OCI-LY3 (cell line): ENCODE data around the gene ZACN.

Experiments
- H2AFZ ChIP-seq: fragments of 200-600, 300-600 bp; shearing (Covaris generic); 2 replicates; pipeline ENCODE4 v1.6.0; 2014; ENCODE audit warnings: antibody characterized with exemption, low read depth, low read length
- H3K27ac ChIP-seq: fragments of 200-600, 300-600 bp; sonication (generic); 2 replicates; pipeline ENCODE4 v1.5.1; 2014; ENCODE audit warnings: mild to moderate bottlenecking, low read length, moderate library complexity, mixed read lengths
- H3K27me3 ChIP-seq: fragments of 200-600, 300-600 bp; sonication (generic); 2 replicates; pipeline ENCODE4 v1.6.1; 2014; ENCODE audit warnings: low read depth, low read length, mixed read lengths
- H3K36me3 ChIP-seq: fragments of 200-600, 300-600 bp; sonication (generic); replicated peaks from 2 replicates; pipeline ENCODE3; 2014; ENCODE audit warnings: low read depth, low read length, mixed read lengths
- H3K4me1 ChIP-seq: fragments of 300-600, 200-600 bp; sonication (generic); 2 replicates; pipeline ENCODE4 v1.6.1; 2014; ENCODE audit warnings: low read length, mixed read lengths
- H3K4me2 ChIP-seq: fragments of 200-600, 300-600 bp; sonication (generic); 2 replicates; pipeline ENCODE4 v1.6.1; 2014; ENCODE audit warnings: low read length, mixed read lengths
- H3K4me3 ChIP-seq: fragments of 300-600, 200-600 bp; sonication (generic); 2 replicates; pipeline ENCODE4 v1.5.1; 2014; ENCODE audit warnings: antibody characterized with exemption, mild to moderate bottlenecking, low read length, moderate library complexity
- H3K79me2 ChIP-seq: fragments of 300-600, 200-600 bp; shearing (Covaris generic); 2 replicates; pipeline ENCODE4 v1.6.1; 2014; ENCODE audit warnings: mild to moderate bottlenecking, low read length, mixed read lengths
- H3K9ac ChIP-seq: fragments of 300-600, 200-600 bp; shearing (Covaris generic); 2 replicates; pipeline ENCODE4 v1.6.0; 2014; ENCODE audit warnings: mild to moderate bottlenecking, low read length, moderate library complexity
- H3K9me3 ChIP-seq: fragments of 200-600, 300-600 bp; shearing (Covaris generic); 2 replicates; pipeline ENCODE4 v1.6.1; 2014; ENCODE audit warnings: low read length, mixed read lengths; ENCODE audit not compliant: insufficient read depth
- H4K20me1 ChIP-seq: fragments of 200-600, 300-600 bp; sonication (generic); 2 replicates; pipeline ENCODE4 v1.6.1; 2016; ENCODE audit warnings: low read length, mixed read lengths; ENCODE audit not compliant: insufficient read depth
- EZH2phosphoT487 ChIP-seq: fragments of 200-600 bp; shearing (Covaris generic); IDR thresholded peaks from 2 replicates; pipeline ENCODE4 v1.6.1; 2018; ENCODE audit warnings: antibody characterized with exemption, mixed run types, low read depth
- TF ChIP-seq, protein P1 (sequence below): fragments of 200-600, 300-600 bp; sonication (generic); IDR thresholded peaks from 2 replicates; pipeline ENCODE4 v1.5.1; 2014; ENCODE audit warnings: antibody characterized with exemption, low read length, low read depth

Gene ZACN

DNA sequence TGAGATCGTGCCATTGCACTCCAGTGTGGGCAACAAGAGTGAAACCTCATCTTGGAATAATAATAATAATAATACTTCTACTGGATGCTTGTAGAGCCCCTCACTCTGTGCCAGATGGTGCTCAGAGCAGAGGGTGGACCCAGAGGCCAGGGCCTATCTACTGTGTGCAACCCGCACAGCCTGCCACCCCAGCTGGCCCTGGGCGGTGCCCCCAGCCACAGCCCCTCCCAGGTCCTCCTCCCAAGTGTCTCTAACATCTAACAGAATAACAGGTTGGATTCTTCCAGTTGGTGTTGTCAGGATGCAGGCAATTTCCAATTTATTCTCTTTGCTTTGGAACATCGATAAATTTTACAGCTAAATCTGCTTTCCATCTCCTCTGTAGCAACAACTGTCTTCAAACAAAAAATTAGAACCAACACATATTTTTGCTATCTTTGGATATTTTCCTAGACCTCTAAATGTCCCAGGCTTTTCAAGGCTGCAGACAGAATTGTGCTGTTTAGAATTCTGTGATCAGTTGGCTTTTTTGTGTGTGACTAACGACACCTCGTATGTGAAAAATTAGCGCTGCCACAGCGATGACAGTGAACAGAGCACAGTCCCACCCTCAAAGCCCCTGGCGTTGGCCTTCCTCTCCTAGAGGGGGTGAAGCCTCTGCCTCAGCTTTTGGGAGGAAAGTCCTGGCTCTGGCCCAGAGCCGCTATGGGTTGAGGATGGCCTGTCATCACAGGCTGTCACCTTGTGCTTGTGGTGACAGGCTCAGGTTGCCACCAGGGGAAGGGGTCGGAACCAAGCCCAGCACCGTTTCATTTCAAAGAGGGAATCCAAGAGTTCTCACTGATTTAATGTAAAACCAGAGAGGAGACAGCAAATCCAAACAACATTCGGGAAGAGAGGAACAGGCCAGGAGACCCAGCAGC, 44.3 kb upstream of the ZACN start:
- Histone ChIP-seq H3K36me3 (peaks cover 16% of the 10 kb centered on the region), H3K9ac (no peak overlapping the region), H3K4me2 (no peak overlapping the region), H3K9me3 (no peaks in the 10 kb centered on the region), H3K27me3 (no peaks in the 10 kb centered on the region), H2AFZ (no peak overlapping the region), H3K4me3 (no peak overlapping the region), H3K4me1 (no peaks in the 10 kb centered on the region), H3K27ac (no peak overlapping the region), H4K20me1 (no peaks in the 10 kb centered on the region), H3K79me2 (no peaks in the 10 kb centered on the region)
- TF ChIP-seq, protein P1, sequence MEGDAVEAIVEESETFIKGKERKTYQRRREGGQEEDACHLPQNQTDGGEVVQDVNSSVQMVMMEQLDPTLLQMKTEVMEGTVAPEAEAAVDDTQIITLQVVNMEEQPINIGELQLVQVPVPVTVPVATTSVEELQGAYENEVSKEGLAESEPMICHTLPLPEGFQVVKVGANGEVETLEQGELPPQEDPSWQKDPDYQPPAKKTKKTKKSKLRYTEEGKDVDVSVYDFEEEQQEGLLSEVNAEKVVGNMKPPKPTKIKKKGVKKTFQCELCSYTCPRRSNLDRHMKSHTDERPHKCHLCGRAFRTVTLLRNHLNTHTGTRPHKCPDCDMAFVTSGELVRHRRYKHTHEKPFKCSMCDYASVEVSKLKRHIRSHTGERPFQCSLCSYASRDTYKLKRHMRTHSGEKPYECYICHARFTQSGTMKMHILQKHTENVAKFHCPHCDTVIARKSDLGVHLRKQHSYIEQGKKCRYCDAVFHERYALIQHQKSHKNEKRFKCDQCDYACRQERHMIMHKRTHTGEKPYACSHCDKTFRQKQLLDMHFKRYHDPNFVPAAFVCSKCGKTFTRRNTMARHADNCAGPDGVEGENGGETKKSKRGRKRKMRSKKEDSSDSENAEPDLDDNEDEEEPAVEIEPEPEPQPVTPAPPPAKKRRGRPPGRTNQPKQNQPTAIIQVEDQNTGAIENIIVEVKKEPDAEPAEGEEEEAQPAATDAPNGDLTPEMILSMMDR, result no peak
- TF ChIP-seq EZH2phosphoT487, result no peak

GRCh38 chr17:76036497-76037261, 42.3 kb upstream of the ZACN start:
- Histone ChIP-seq H3K36me3 (peaks cover 27% of the 10 kb centered on the region), H3K9me3 (no peaks in the 10 kb centered on the region), H2AFZ (no peak overlapping the region), H3K4me1 (no peaks in the 10 kb centered on the region), H3K79me2 (no peaks in the 10 kb centered on the region), H3K27ac (no peak overlapping the region), H3K27me3 (no peaks in the 10 kb centered on the region), H3K4me3 (no peak overlapping the region), H3K9ac (no peak overlapping the region), H4K20me1 (no peaks in the 10 kb centered on the region), H3K4me2 (no peak overlapping the region)
- no peak for TF ChIP-seq EZH2phosphoT487
- TF ChIP-seq, protein P1, result no peak

DNA sequence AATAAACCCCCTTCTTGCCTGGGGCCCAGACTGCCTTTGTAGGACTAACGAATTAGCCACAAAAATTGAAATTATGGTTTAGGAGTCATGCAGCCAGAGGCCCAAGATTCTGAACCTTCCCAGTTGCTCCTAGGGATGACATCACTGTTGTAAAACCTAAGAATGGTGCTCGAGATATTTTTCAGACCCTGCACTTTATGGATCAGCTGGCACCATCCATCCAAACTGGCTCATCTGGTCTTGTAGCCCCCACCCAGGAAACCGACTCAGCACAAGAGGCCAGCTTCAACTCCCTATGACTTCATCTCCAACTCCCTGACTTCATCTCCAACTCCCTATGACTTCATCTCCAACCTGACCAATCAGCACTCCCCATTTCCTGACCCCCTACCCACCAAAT, 40.9 kb upstream of the ZACN start:
- Histone ChIP-seq H3K9ac (no peak overlapping the region), H3K4me3 (no peak overlapping the region), H3K36me3 (peaks cover 27% of the 10 kb centered on the region), H4K20me1 (no peaks in the 10 kb centered on the region), H2AFZ (no peak overlapping the region), H3K4me1 (no peaks in the 10 kb centered on the region), H3K4me2 (no peak overlapping the region), H3K79me2 (no peaks in the 10 kb centered on the region), H3K9me3 (no peaks in the 10 kb centered on the region), H3K27me3 (no peaks in the 10 kb centered on the region), H3K27ac (no peak overlapping the region)
- TF ChIP-seq EZH2phosphoT487, result no peak
- TF ChIP-seq, protein P1, result no peak

- no peaks in the 10 kb centered on the region for H4K20me1 ChIP-seq
- H3K4me1 ChIP-seq, result no peaks in the 10 kb centered on the region
- H2AFZ ChIP-seq, result no peak overlapping the region
- H3K4me3 ChIP-seq, result no peak overlapping the region
- no peaks in the 10 kb centered on the region for H3K27me3 ChIP-seq
- TF ChIP-seq, protein P1, result no peak
- no peak for TF ChIP-seq EZH2phosphoT487
- no peak overlapping the region for H3K4me2 ChIP-seq
- H3K79me2 ChIP-seq, result no peaks in the 10 kb centered on the region
- H3K27ac ChIP-seq, result no peak overlapping the region
- H3K36me3 ChIP-seq, result peaks cover 37% of the 10 kb centered on the region
- H3K9me3 ChIP-seq, result no peaks in the 10 kb centered on the region
- no peak overlapping the region for H3K9ac ChIP-seq
These were observed 39.9 kb upstream of the ZACN start for GRCh38 chr17:76039121-76039520.
